HepG2 (cell line): ENCODE results near the gene SCYGR4. TPM values are rescaled to one million over a fixed set of nuclear protein-coding genes. Genes with fewer than 3 reads are reported as not detected.
A peak's percentile ranks its signal among the peaks of the same experiment; 100 is the strongest.

Source experiments
- ATF7 ChIP-seq, 2 experiments: fragments of 450-650 bp in 1 of 2; sonication (generic) in 1 of 2; formaldehyde crosslinking in 1 of 2; IDR thresholded peaks; 2 replicates each; pipeline versions ENCODE4 v1.4.0 to v1.6.1; 2016 to 2020; ENCODE audit warnings: antibody characterized with exemption in 1 of 2, mild to moderate bottlenecking in 1 of 2, missing genetic modification reagents in 1 of 2
- ATM ChIP-seq: fragments of 450-650 bp; IDR thresholded peaks from 2 replicates; pipeline ENCODE4 v1.7.1; 2017; ENCODE audit warnings: mild to moderate bottlenecking, borderline replicate concordance
- BHLHE40 ChIP-seq: IDR thresholded peaks from 2 replicates; pipeline ENCODE4 v1.6.1; 2011; ENCODE audit warnings: low read length, improper control_type of control experiment
- DDIT3 ChIP-seq: sonication (generic); formaldehyde crosslinking; IDR thresholded peaks from 2 replicates; pipeline ENCODE4 v1.4.0; 2020; ENCODE audit warnings: mild to moderate bottlenecking, missing genetic modification reagents
- FLYWCH1 ChIP-seq: sonication (generic); formaldehyde crosslinking; IDR thresholded peaks from 2 replicates; pipeline ENCODE4 v1.8.1; 2023; ENCODE audit warnings: mild to moderate bottlenecking, missing genetic modification reagents
- GLMP ChIP-seq: sonication (generic); formaldehyde crosslinking; IDR thresholded peaks from 2 replicates; pipeline ENCODE4 v1.9.0; 2021; ENCODE audit warnings: missing genetic modification reagents, mild to moderate bottlenecking, borderline replicate concordance
- RERE ChIP-seq: IDR thresholded peaks from 2 replicates; pipeline ENCODE4 v1.6.1; 2016; ENCODE audit warnings: low read depth, missing genetic modification reagents, missing compliant biosample characterization
- SIN3A ChIP-seq: IDR thresholded peaks from 2 replicates; pipeline ENCODE4 v1.6.1; 2011; ENCODE audit warnings: low read depth, mild to moderate bottlenecking, control low read depth, low read length, borderline replicate concordance
- SMAD9 ChIP-seq: sonication (generic); formaldehyde crosslinking; IDR thresholded peaks from 2 replicates; pipeline ENCODE4 v1.5.1; 2020; ENCODE audit warnings: mild to moderate bottlenecking, missing genetic modification reagents
- ZBTB14 ChIP-seq: sonication (generic); formaldehyde crosslinking; IDR thresholded peaks from 2 replicates; pipeline ENCODE4 v1.4.0; 2020; ENCODE audit warnings: missing genetic modification reagents
- ZBTB20 ChIP-seq: sonication (generic); formaldehyde crosslinking; IDR thresholded peaks from 2 replicates; pipeline ENCODE4 v1.8.1; 2023; ENCODE audit warnings: missing genetic modification reagents, low read depth, mild to moderate bottlenecking, borderline replicate concordance
- ZFP36 ChIP-seq: fragments of 150-350 bp; IDR thresholded peaks from 2 replicates; pipeline ENCODE4 v1.6.1; 2018; ENCODE audit warnings: borderline replicate concordance, low read length, low read depth; ENCODE audit not compliant: partially characterized antibody
- ZFP37 ChIP-seq: sonication (generic); formaldehyde crosslinking; IDR thresholded peaks from 2 replicates; pipeline ENCODE4 v1.4.0; 2020; ENCODE audit warnings: missing genetic modification reagents, borderline replicate concordance
- ZNF275 ChIP-seq: sonication (generic); formaldehyde crosslinking; IDR thresholded peaks from 2 replicates; pipeline ENCODE4 v1.8.0; 2022; ENCODE audit warnings: missing genetic modification reagents, mild to moderate bottlenecking, inconsistent platforms, borderline replicate concordance
- ZNF563 ChIP-seq: sonication (generic); formaldehyde crosslinking; IDR thresholded peaks from 2 replicates; pipeline ENCODE4 v1.8.0; 2022; ENCODE audit warnings: mild to moderate bottlenecking, moderate library complexity, missing genetic modification reagents
- ZNF775 ChIP-seq: sonication (generic); formaldehyde crosslinking; IDR thresholded peaks from 2 replicates; pipeline ENCODE4 v1.4.0; 2020; ENCODE audit warnings: missing genetic modification reagents, mild to moderate bottlenecking, moderate library complexity, borderline replicate concordance
- ZNF850 ChIP-seq: sonication (generic); formaldehyde crosslinking; conservative IDR thresholded peaks from 2 replicates; pipeline ENCODE4 v1.9.0; 2021; ENCODE audit warnings: mild to moderate bottlenecking, missing genetic modification reagents
- ZSCAN12 ChIP-seq: sonication (generic); formaldehyde crosslinking; IDR thresholded peaks from 2 replicates; pipeline ENCODE4 v1.9.0; 2021; ENCODE audit warnings: mild to moderate bottlenecking, missing genetic modification reagents
- polyA plus RNA-seq, 8 experiments: library from polyadenylated mRNA; depleted of rRNA in 3 of 8; stranded (reverse) in 7 of 8; unstranded in 1 of 8; fragments of >200 nt; fragmentation: Illumina TruSeq in 4 of 8; extraction: Trizol in 4 of 8; gene quantifications; 2 replicates each; pipeline versions ENCODE4 v1.2.1 to v1.2.3, GENCODE V29; 2011 to 2016; ENCODE audit warnings: low read depth in 4 of 8, missing spikeins in 1 of 8, mixed read lengths in 1 of 8; ENCODE audit not compliant: insufficient read depth in 1 of 8
- total RNA-seq, 5 experiments: library from RNA; depleted of rRNA; stranded (reverse); fragments of >200 nt; fragmentation: Illumina TruSeq; extraction: Trizol; gene quantifications; 2 replicates each; pipeline ENCODE4 v1.2.3, GENCODE V29; 2016; ENCODE audit warnings: low read depth in 1 of 5

SCYGR4 gene
- total and polyA plus RNA-seq, 2 of the 13 experiments (the other 11 are each of a cell fraction or from before 2014, with no cell fraction given), result not detected

- TF ChIP-seq ZNF563 (CRISPR knock-in tag) (no peak; the same call in 1 of the 2 replicates), GLMP (no peak), BHLHE40 (peak; percentile 30; the same call in 1 of the 2 replicates), ZFP36 (no peak), ZNF275 (no peak), SIN3A (no peak), ZFP37 (CRISPR knock-in tag) (no peak), ZBTB14 (no peak), ZSCAN12 (CRISPR knock-in tag) (no peak), SMAD9 (CRISPR knock-in tag) (no peak), DDIT3 (CRISPR knock-in tag) (no peak), ZNF850 (CRISPR knock-in tag) (no peak), ATF7 (IDR thresholded peaks at IDR 0.05) (no peak), ATF7 (CRISPR knock-in tag; IDR thresholded peaks at IDR 0.05) (peak; percentile 40; the same call in 1 of the 2 replicates), ZBTB20 (CRISPR knock-in tag) (no peak), FLYWCH1 (CRISPR knock-in tag) (no peak), RERE (CRISPR knock-in tag) (peak; percentile 77; the same call in 1 of the 2 replicates), ZNF775 (CRISPR knock-in tag) (no peak), ATM (no peak)
These were observed 26.8 kb downstream of the SCYGR4 start (continued) for GRCh38 chr2:227643990-227644551.
